Endometrial microvascular endothelial cells (primary cell): ENCODE data around the gene CCDC88C. TPM values are rescaled to one million over a fixed set of nuclear protein-coding genes. Genes with fewer than 3 reads are reported as not detected.

Source experiments
- in situ Hi-C: cut with HindIII; loops from 2 replicates; pipeline ENCODE4 v1.10.0; 2017; ENCODE audit warnings: low sequenced_read_pairs, low pct_unique_long_range_greater_than_20kb; ENCODE audit errors: inconsistent ontology term
- total RNA-seq: library from RNA; depleted of rRNA; stranded (reverse); fragments of >200 nt; gene quantifications from one replicate; pipeline ENCODE4 v1.2.3, GENCODE V29; 2015; ENCODE audit errors: inconsistent ontology term

The CCDC88C gene
- total RNA-seq, 1 donor from 2014 or later = 7.2 TPM

DNA sequence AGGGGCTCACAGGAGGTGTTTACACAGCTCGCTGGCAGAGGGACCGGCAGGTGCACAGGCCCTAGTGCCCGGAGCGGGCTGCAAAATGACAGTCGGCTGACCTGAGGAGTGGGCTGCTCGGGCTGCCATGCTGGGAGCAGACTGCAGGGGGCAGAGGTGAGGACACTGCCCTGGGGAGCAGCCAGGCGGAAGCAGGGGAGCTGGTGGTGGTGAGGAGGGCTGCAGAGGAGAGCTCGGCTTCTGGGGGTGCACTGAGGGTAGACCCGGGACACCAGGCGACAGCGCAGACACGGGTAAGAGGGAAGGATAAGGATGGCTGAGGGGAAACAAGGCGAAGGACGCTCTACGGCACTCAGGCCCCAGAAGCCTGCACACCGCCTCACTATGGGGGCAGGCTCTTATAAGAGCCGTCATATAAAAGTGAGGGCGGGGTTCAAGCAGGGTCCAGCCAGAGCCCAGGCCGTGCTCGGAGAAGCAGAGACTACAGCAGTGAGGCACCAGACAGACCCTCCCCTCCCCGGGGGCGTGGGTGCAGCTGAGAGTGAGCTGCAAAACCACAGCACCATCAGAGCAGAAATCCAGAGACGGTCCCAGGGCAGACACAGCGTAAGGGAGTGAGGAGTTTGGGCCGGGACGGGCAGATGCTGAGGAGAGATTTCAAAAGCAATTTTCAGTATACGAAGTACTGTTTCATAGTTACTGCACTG is 62.5 kb downstream of the CCDC88C start:
- in situ Hi-C loops = no loop called here

- in situ Hi-C loops = no loop called here
Measured at GRCh38 chr14:91354221-91354916, 63.3 kb downstream of the CCDC88C start.

DNA sequence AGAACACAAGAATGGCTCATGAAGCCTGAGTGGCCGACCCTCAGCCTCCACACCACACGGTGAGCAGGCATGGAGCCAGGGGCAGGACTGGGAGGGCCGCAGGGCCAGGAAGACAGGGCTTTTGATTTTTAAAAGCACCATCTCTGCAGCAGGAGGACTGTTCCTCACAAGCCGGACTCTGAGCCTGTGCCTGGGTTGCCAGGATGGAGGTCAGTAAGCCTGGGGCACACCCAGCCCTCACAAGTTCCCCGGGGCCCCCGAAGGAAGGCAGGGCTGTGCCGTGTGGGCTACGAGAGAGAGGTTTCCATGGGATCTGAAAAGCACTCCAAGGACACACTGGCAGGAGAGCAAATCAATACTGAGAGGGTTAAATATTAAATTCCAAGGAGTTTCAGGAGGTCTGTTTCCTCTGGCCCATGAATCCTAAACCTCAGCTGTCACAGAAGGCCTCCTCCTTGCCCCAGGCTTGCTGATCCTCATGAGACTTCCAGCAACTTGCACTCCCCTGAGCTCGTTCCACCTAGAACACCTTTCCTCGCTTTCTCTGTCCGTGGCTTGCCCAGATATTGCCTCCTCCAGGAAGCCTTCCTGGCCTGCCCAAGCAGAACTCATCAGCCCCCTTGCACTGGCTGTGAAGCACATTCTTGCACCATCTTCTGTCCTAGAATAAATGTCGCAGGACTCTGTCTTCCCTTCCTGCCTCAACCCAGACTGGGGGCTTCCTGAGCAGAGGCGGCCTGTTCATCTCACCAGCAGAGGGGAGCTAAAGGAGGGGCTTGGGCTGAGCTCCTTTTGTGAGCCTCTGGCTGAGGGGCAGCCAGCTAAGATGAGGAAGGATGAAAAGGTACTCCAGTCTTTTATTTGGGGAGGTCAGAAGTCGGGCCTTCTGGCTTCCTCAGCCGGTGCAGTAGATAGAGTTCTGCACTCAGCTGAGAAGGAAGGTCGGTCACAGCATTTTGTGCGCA is 64.6 kb downstream of the CCDC88C start:
- in situ Hi-C loops = no loop called here

DNA sequence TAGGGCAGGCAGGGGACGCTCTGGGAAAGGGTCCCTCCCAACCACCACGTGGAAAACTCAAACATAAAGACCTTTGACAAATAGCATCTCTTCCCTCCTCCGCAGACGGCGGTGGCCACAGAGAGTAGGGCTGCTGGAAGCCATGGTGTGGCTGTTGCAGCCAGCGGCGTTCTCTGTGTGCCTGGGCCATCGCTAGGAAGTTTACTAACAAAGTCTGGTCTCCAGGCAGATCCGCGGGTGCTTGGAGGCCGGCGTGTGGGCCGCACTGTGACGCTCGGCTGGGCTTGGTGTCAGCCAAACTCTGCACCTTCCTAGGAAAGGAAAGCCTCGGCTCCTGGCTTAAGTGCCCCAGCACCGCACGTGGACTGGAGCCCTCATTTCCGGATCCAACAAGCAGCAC is 65.6 kb downstream of the CCDC88C start:
- in situ Hi-C loops = no loop called here

DNA sequence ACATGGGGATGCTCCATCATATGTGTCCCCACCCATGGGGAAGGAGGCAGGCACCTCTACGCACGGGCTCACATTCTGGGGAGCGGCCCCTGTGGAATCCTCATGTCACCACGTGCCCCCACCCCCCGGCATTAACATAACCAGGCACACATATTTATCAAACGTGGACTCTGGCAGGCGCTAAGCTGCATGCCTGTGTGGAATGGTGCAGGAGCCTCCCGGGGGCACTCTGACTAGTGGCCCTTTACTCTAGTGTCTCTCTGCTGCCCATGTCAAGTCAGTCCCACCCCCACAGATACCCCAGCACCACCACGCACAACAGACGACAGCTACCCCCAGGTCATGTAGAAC is 66.1 kb downstream of the CCDC88C start:
- in situ Hi-C loops = no loop called here

GRCh38 chr14:91350813-91351511 is 66.7 kb downstream of the CCDC88C start:
- in situ Hi-C loops = no loop called here

- in situ Hi-C loops = no loop called here
Measured at GRCh38 chr14:91350483-91350812, 67.2 kb downstream of the CCDC88C start.

DNA sequence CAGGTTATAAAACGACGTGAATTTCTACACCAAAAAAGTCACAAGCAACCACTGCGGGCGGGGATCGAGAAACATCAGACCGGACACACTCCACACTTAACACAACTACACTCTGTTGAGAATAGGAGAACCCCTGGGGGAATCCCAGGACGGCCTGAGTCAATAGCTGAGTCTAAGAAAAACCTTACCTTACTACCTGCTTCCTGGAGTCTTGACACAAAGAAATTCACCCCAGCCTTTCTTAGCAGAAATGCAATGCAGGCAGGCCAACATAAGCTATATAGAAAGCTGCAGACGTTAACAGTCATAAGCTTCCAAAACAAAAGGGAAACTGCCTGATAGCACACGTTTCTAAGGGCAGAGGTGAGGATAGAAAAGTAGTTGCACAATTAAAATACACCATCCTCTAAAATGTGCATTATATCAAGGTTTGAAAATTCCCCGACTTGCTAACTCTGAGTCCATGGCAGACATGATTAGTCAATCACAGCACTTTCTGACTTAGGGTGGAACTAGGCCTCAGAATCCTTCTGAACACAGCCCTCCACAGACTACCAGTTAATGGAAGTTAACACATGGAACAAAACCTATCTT is 68.0 kb downstream of the CCDC88C start:
- in situ Hi-C loops = no loop called here

- in situ Hi-C loops = no loop called here
Measured at GRCh38 chr14:91348845-91349465, 68.7 kb downstream of the CCDC88C start.

DNA sequence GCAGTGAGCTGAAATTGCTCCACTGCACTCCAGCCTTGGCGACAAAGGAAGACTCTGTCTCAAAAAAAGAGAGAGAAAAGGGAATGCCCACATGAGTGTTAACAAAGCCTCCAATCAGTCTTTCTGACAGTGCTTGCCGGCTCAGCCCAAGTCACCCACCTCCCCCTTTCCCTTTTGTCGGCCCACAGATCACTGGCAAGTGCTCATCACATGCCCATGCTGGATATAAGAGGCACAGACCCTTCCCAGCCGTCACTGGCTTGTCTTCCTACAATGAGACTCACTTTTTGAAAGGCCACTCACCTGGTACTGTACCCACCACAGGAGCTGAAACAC is 70.8 kb downstream of the CCDC88C start:
- in situ Hi-C loops = no loop called here

GRCh38 chr14:91344096-91344495 is 73.5 kb downstream of the CCDC88C start:
- in situ Hi-C loops = no loop called here

GRCh38 chr14:91343051-91343450 is 74.6 kb downstream of the CCDC88C start:
- in situ Hi-C loops = no loop called here

GRCh38 chr14:91342206-91342760 is 75.3 kb downstream of the CCDC88C start:
- in situ Hi-C loops = no loop called here

DNA sequence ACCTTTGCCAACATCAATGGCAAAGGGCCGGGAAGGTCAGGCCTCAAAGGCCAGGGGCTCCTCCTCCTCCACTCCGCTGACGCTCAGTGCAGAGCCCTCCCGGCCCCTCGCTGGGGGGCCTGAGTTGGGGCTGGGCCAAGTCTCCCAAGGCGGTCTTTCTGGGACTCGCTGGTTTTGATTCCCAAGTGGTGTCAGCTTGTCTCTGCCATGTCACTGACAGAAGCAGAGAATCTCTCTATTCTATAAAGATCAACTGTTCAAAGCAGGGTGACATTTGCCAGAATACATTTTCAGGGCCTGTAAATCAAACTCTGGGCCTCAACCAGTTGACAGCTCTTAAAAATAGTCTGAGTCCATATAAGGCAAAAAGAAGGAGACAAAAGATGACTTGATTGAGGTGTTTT is 75.9 kb downstream of the CCDC88C start:
- in situ Hi-C loops = no loop called here

DNA sequence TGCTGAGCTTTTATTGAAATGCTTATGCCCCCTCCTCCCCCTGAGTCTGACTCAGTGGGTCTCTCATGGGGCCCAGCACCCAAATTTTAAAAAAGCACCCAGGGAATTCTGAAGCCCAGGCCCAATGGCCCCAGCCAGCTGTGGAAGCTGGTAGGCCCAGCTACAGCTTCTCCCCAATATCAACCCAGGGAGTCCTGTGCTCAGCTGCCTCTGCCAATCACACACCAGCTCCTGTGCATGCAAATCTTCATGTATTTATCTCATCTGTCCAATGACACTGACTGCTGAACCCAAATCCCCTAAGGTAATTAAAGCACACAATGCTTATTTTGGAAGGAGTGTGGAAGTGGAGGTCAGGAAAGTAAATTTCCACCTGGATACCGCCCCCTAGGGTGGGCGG is 76.3 kb downstream of the CCDC88C start:
- in situ Hi-C loops = no loop called here

GRCh38 chr14:91339671-91340369 is 77.8 kb downstream of the CCDC88C start:
- in situ Hi-C loops = no loop called here

GRCh38 chr14:91339076-91339475 is 78.5 kb downstream of the CCDC88C start:
- in situ Hi-C loops = no loop called here

DNA sequence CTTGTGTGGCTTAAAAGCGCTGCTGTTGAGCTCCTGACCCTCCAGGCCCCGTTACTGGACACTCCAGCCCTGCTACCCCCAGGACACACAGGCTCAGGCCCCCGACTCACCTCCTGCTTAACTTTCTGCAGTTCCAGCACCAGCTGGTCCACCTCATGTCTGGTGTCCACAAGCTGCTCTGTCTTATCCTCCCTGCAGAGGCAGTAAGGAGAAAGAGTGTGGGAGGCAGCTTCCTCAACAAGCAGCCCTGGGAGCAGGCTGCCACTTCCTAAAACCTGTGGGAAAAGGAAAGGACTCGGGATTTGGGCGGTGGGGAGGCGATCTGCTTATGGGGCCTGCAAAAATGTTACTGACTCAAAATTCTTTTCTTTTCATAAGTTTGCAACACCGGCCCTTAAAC is 79.2 kb downstream of the CCDC88C start:
- in situ Hi-C loops = no loop called here
